SK-N-SH treated with all-trans-retinoic acid at 6 μM for 48 hours (cell line): Measurements from ENCODE around the gene LCLAT1.

Experiments used
- ATAC-seq: fragments of 200-7000 bp; cut with Tn5 transposase; 3 replicates; pipeline ENCODE4 v1.9.1; 2020; ENCODE audit warnings: mild to moderate bottlenecking, moderate library complexity
- BACH2 ChIP-seq: fragments of 250-450 bp; sonication (Bioruptor Pico); IDR thresholded peaks from 2 replicates; pipeline ENCODE4 v1.9.0; 2021; ENCODE audit warnings: mild to moderate bottlenecking, borderline replicate concordance
- CSDC2 ChIP-seq: fragments of 250-450 bp; sonication (Bioruptor Pico); IDR thresholded peaks from 2 replicates; pipeline ENCODE4 v1.5.0; 2020; ENCODE audit warnings: mild to moderate bottlenecking, moderate library complexity
- ESRRG ChIP-seq: fragments of 250-450 bp; sonication (Bioruptor Pico); IDR thresholded peaks from 2 replicates; pipeline ENCODE4 v1.6.1; 2021; ENCODE audit warnings: mild to moderate bottlenecking
- GLIS3 ChIP-seq: fragments of 250-450 bp; sonication (Bioruptor Pico); IDR thresholded peaks from 2 replicates; pipeline ENCODE4 v1.5.0; 2020; ENCODE audit warnings: mild to moderate bottlenecking, moderate library complexity
- ISL1 ChIP-seq: fragments of 250-450 bp; sonication (Bioruptor Pico); IDR thresholded peaks from 2 replicates; pipeline ENCODE4 v2.1.2; 2022; ENCODE audit warnings: mild to moderate bottlenecking, moderate library complexity
- OSR1 ChIP-seq: fragments of 250-450 bp; sonication (Bioruptor Pico); IDR thresholded peaks from 2 replicates; pipeline ENCODE4 v1.8.0; 2022; ENCODE audit warnings: moderate library complexity, mild to moderate bottlenecking, inconsistent platforms
- PPARA ChIP-seq: fragments of 250-450 bp; sonication (Bioruptor Pico); IDR thresholded peaks from 2 replicates; pipeline ENCODE4 v1.5.0; 2020; ENCODE audit warnings: mild to moderate bottlenecking, borderline replicate concordance
- TOX ChIP-seq: fragments of 250-450 bp; sonication (Bioruptor Pico); IDR thresholded peaks from 2 replicates; pipeline ENCODE4 v1.8.0; 2021; ENCODE audit warnings: mild to moderate bottlenecking, moderate library complexity, borderline replicate concordance
- ZC3H10 ChIP-seq: fragments of 250-450 bp; sonication (Bioruptor Pico); IDR thresholded peaks from 2 replicates; pipeline ENCODE4 v1.5.1; 2021; ENCODE audit warnings: mild to moderate bottlenecking, moderate library complexity
- ZFP3 ChIP-seq: fragments of 250-450 bp; sonication (Bioruptor Pico); IDR thresholded peaks from 2 replicates; pipeline ENCODE4 v1.5.0; 2020; ENCODE audit warnings: mild to moderate bottlenecking, moderate library complexity
- ZFP30 ChIP-seq: fragments of 450-650 bp; formaldehyde crosslinking; IDR thresholded peaks from 2 replicates; pipeline ENCODE4 v1.5.0; 2022; ENCODE audit warnings: mild to moderate bottlenecking, moderate library complexity
- ZNF565 ChIP-seq: fragments of 450-650 bp; formaldehyde crosslinking; conservative IDR thresholded peaks from 2 replicates; pipeline ENCODE4 v1.5.0; 2020; ENCODE audit warnings: low read depth, mild to moderate bottlenecking, moderate library complexity
- ZNF70 ChIP-seq: fragments of 450-650 bp; formaldehyde crosslinking; IDR thresholded peaks from 2 replicates; pipeline ENCODE4 v1.5.0; 2020; ENCODE audit warnings: mild to moderate bottlenecking, moderate library complexity
- ZNF8 ChIP-seq: fragments of 450-650 bp; formaldehyde crosslinking; IDR thresholded peaks from 2 replicates; pipeline ENCODE4 v1.5.0; 2020; ENCODE audit warnings: mild to moderate bottlenecking, moderate library complexity
- TF ChIP-seq, protein P1 (sequence below): fragments of 250-450 bp; sonication (Bioruptor Pico); IDR thresholded peaks from 2 replicates; pipeline ENCODE4 v1.5.1; 2021; ENCODE audit warnings: mild to moderate bottlenecking, moderate library complexity
- TF ChIP-seq, protein P2 (sequence below): fragments of 250-450 bp; sonication (Bioruptor Pico); IDR thresholded peaks from 2 replicates; pipeline ENCODE4 v1.5.0; 2020; ENCODE audit warnings: mild to moderate bottlenecking, moderate library complexity
- TF ChIP-seq, protein P3 (sequence below): fragments of 250-450 bp; sonication (Bioruptor Pico); IDR thresholded peaks from 2 replicates; pipeline ENCODE4 v1.8.0; 2021; ENCODE audit warnings: low read depth, mild to moderate bottlenecking, moderate library complexity, borderline replicate concordance
- TF ChIP-seq, protein P4 (sequence below): fragments of 250-450 bp; sonication (Bioruptor Pico); IDR thresholded peaks from 2 replicates; pipeline ENCODE4 v1.5.1; 2020; ENCODE audit warnings: low read depth, mild to moderate bottlenecking, moderate library complexity
- TF ChIP-seq, protein P5 (sequence below): fragments of 250-450 bp; sonication (Bioruptor Pico); IDR thresholded peaks from 2 replicates; pipeline ENCODE4 v1.8.0; 2020; ENCODE audit warnings: mild to moderate bottlenecking, moderate library complexity, borderline replicate concordance

Gene LCLAT1

DNA sequence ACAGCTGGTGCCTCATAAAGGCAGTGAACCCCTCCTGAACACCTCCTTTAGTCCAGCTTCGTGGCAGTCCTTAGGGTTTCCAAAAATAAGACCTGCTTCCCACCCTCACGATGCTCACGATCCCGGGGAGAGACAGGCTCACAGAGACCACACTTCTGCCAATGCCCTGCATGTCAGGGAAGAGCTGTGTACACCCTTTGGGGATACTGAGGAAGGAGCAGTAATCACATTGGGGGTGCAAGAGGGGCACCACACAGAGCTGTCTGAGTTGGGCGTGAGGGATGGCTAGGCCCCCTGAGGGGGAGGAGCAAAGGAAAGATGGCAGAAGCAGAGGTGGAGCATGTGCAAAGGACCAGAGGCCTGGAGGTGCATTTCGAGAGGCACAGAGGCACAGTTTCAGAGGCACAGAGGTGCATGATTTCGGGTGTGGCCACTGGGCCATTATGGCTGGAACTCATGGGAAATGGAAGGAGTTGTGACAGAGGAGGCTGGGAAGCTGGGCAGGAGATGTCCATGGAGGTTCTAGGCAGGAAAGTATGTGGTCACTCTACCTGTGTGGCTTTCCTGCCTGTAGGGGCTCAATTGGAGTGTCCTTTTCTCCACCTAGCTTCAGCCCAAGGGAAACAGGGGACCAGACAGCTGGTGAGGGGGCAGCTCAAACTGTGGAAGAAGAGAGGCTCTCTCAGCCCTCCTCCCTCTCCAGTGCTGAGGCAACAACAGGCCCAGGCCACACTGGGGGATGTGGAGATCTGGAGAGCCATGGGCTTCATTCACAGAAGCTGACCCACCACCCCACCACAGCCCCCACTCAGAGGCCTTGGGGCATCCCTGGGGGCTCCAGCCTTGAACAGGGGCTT, 244.3 kb downstream of the LCLAT1 start:
- TF ChIP-seq, protein P1, sequence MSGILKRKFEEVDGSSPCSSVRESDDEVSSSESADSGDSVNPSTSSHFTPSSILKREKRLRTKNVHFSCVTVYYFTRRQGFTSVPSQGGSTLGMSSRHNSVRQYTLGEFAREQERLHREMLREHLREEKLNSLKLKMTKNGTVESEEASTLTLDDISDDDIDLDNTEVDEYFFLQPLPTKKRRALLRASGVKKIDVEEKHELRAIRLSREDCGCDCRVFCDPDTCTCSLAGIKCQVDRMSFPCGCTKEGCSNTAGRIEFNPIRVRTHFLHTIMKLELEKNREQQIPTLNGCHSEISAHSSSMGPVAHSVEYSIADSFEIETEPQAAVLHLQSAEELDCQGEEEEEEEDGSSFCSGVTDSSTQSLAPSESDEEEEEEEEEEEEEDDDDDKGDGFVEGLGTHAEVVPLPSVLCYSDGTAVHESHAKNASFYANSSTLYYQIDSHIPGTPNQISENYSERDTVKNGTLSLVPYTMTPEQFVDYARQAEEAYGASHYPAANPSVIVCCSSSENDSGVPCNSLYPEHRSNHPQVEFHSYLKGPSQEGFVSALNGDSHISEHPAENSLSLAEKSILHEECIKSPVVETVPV: no peak
- TF ChIP-seq, protein P2, sequence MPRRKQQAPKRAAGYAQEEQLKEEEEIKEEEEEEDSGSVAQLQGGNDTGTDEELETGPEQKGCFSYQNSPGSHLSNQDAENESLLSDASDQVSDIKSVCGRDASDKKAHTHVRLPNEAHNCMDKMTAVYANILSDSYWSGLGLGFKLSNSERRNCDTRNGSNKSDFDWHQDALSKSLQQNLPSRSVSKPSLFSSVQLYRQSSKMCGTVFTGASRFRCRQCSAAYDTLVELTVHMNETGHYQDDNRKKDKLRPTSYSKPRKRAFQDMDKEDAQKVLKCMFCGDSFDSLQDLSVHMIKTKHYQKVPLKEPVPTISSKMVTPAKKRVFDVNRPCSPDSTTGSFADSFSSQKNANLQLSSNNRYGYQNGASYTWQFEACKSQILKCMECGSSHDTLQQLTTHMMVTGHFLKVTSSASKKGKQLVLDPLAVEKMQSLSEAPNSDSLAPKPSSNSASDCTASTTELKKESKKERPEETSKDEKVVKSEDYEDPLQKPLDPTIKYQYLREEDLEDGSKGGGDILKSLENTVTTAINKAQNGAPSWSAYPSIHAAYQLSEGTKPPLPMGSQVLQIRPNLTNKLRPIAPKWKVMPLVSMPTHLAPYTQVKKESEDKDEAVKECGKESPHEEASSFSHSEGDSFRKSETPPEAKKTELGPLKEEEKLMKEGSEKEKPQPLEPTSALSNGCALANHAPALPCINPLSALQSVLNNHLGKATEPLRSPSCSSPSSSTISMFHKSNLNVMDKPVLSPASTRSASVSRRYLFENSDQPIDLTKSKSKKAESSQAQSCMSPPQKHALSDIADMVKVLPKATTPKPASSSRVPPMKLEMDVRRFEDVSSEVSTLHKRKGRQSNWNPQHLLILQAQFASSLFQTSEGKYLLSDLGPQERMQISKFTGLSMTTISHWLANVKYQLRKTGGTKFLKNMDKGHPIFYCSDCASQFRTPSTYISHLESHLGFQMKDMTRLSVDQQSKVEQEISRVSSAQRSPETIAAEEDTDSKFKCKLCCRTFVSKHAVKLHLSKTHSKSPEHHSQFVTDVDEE: no peak
- no peak for TF ChIP-seq ZNF565 (CRISPR knock-in tag)
- TF ChIP-seq, protein P3, sequence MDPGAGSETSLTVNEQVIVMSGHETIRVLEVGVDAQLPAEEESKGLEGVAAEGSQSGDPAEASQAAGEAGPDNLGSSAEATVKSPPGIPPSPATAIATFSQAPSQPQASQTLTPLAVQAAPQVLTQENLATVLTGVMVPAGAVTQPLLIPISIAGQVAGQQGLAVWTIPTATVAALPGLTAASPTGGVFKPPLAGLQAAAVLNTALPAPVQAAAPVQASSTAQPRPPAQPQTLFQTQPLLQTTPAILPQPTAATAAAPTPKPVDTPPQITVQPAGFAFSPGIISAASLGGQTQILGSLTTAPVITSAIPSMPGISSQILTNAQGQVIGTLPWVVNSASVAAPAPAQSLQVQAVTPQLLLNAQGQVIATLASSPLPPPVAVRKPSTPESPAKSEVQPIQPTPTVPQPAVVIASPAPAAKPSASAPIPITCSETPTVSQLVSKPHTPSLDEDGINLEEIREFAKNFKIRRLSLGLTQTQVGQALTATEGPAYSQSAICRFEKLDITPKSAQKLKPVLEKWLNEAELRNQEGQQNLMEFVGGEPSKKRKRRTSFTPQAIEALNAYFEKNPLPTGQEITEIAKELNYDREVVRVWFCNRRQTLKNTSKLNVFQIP (CRISPR knock-in tag): no peak
- no peak for TF ChIP-seq ESRRG (CRISPR knock-in tag)
- TF ChIP-seq GLIS3 (CRISPR knock-in tag): no peak
- no peak for TF ChIP-seq ZC3H10
- no peak for TF ChIP-seq PPARA (CRISPR knock-in tag)
- no peak for TF ChIP-seq ZFP30 (CRISPR knock-in tag)
- TF ChIP-seq, all 23 proteins: peak for 0
- ATAC-seq: no peak

DNA sequence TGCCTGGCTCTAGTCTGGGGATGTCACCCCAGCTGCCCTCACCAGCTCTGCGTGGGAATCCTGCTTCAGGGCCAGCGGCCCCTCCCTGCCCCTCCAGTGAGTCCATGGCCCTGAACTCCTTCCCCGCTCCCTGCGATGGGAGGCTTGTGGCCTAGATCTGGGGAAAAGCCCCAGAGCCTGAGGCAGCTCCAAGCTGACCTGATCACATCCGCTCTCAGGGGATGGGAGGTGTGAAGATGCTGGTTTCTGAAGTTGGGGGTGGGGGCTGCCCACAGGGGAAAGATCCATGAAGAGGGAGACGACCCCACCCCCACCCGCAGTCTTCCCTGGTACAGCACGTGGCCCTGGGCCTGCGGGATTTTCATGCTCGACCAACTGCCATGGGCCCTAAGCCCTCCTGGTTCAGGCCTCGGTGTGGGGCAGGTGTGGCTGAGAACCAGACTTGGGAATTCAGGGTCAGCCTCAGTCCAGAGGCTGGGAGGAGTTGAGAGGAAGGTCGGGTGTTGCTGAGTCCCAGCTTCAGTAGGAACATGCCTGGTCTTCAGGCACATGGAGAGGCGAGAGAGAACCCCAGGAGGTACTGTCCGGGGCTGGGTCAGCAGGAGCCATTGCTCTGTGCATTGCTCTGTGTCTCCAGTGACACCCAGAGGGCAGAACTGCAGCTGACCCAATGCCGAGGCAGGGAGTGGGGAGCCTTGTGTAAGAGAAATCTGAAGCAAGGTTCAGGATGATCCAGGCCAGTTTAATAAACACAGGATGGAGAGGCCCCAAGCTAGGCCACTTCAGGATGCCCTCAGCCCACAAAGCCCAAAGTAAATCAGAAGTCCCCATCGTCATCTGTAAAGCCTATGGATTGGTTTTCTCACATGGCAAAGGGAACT, 245.1 kb downstream of the LCLAT1 start:
- ATAC-seq: peak; percentile 82
- TF ChIP-seq, protein P4, sequence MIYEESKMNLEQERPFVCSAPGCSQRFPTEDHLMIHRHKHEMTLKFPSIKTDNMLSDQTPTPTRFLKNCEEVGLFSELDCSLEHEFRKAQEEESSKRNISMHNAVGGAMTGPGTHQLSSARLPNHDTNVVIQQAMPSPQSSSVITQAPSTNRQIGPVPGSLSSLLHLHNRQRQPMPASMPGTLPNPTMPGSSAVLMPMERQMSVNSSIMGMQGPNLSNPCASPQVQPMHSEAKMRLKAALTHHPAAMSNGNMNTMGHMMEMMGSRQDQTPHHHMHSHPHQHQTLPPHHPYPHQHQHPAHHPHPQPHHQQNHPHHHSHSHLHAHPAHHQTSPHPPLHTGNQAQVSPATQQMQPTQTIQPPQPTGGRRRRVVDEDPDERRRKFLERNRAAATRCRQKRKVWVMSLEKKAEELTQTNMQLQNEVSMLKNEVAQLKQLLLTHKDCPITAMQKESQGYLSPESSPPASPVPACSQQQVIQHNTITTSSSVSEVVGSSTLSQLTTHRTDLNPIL: no peak
- TF ChIP-seq ZC3H10 (no peak), ISL1 (CRISPR knock-in tag) (no peak), OSR1 (no peak), ZNF8 (CRISPR knock-in tag) (no peak), CSDC2 (CRISPR knock-in tag) (no peak), ZFP3 (no peak), ZNF70 (CRISPR knock-in tag) (no peak), BACH2 (CRISPR knock-in tag) (no peak), TOX (no peak), GLIS3 (CRISPR knock-in tag) (no peak), PPARA (CRISPR knock-in tag) (no peak), ZNF565 (CRISPR knock-in tag) (no peak)
- TF ChIP-seq, protein P3 (CRISPR knock-in tag): no peak
- TF ChIP-seq, protein P1: no peak
- TF ChIP-seq, protein P5, sequence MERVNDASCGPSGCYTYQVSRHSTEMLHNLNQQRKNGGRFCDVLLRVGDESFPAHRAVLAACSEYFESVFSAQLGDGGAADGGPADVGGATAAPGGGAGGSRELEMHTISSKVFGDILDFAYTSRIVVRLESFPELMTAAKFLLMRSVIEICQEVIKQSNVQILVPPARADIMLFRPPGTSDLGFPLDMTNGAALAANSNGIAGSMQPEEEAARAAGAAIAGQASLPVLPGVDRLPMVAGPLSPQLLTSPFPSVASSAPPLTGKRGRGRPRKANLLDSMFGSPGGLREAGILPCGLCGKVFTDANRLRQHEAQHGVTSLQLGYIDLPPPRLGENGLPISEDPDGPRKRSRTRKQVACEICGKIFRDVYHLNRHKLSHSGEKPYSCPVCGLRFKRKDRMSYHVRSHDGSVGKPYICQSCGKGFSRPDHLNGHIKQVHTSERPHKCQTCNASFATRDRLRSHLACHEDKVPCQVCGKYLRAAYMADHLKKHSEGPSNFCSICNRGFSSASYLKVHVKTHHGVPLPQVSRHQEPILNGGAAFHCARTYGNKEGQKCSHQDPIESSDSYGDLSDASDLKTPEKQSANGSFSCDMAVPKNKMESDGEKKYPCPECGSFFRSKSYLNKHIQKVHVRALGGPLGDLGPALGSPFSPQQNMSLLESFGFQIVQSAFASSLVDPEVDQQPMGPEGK: no peak
